AG10803 (cell line): ENCODE data around the gene BABAM1.
"Not testable (repeated sequence)": the region's sequence is repeated elsewhere in the genome, so short reads cannot be mapped to it uniquely, and the experiment has no call there.

ENCODE experiments used
- DNase-seq: peaks from one replicate; pipeline ENCODE4 v3.0.0; 2010; ENCODE audit warnings: low read depth
- H3K4me3 ChIP-seq: 2 replicates; pipeline ENCODE4 v1.5.1; 2011; ENCODE audit warnings: mild to moderate bottlenecking, low read length, control low read depth
- CTCF ChIP-seq: conservative IDR thresholded peaks from 2 replicates; pipeline ENCODE4 v1.5.1; 2011; ENCODE audit warnings: mild to moderate bottlenecking, low read length, control low read depth, inconsistent platforms

Gene BABAM1

GRCh38 chr19:17264641-17264979 is 2.6 kb upstream of the BABAM1 start, which contains the start of gene USHBP1:
Gene USHBP1, minus strand, starts transcription at chr19:17264745. Its CDS starts 446 bp downstream, at chr19:17264299.
- DNase-seq = no peak
- no peak for TF ChIP-seq CTCF
- no peak within 1 kb of the TSS for H3K4me3 ChIP-seq

GRCh38 chr19:17266026-17266425 is 1.2 kb upstream of the BABAM1 start:
- TF ChIP-seq CTCF = no peak
- H3K4me3 ChIP-seq = no peak overlapping the region
- no peak for DNase-seq

- no peak for TF ChIP-seq CTCF
- no peak overlapping the region for H3K4me3 ChIP-seq
- no peak for DNase-seq
Measured at GRCh38 chr19:17266589-17266974, 661 bp upstream of the BABAM1 start.

- TF ChIP-seq CTCF = no peak
- no peak overlapping the region for H3K4me3 ChIP-seq
- DNase-seq = no peak
Measured at GRCh38 chr19:17268754-17269153, 1.5 kb downstream of the BABAM1 start.

- not testable (repeated sequence) for H3K4me3 ChIP-seq, DNase-seq
Measured at GRCh38 chr19:17274892-17275291, 7.6 kb downstream of the BABAM1 start.

- no peak for TF ChIP-seq CTCF
- DNase-seq = no peak
Measured at GRCh38 chr19:17275441-17276175, 8.4 kb downstream of the BABAM1 start.

GRCh38 chr19:17279436-17279835 is 12.2 kb downstream of the BABAM1 start:
- DNase-seq = no peak
- H3K4me3 ChIP-seq = no peak overlapping the region
- no peak for TF ChIP-seq CTCF

More at GRCh38 chr19:17275441-17276175, 8.4 kb downstream of the BABAM1 start:
- H3K4me3 ChIP-seq = no peak overlapping the region
